PC-9 (cell line): ENCODE data around the gene PKNOX2.

ENCODE experiments used
- CTCF ChIP-seq: fragments of 200-600 bp; sonication (generic); conservative IDR thresholded peaks from 2 replicates; pipeline ENCODE4 v1.6.1; 2017; ENCODE audit warnings: mixed run types, antibody characterized with exemption, mild to moderate bottlenecking, moderate library complexity
- EZH2 ChIP-seq: fragments of 200-600 bp; sonication (generic); IDR thresholded peaks from 2 replicates; pipeline ENCODE4 v1.8.0; 2017; ENCODE audit warnings: antibody characterized with exemption, low read depth

GRCh38 chr11:125351033-125351867, 186.7 kb downstream of the PKNOX2 start:
- no peak for TF ChIP-seq CTCF
- no peak for TF ChIP-seq EZH2
